ENCODE data around the gene HDAC9.

DNA sequence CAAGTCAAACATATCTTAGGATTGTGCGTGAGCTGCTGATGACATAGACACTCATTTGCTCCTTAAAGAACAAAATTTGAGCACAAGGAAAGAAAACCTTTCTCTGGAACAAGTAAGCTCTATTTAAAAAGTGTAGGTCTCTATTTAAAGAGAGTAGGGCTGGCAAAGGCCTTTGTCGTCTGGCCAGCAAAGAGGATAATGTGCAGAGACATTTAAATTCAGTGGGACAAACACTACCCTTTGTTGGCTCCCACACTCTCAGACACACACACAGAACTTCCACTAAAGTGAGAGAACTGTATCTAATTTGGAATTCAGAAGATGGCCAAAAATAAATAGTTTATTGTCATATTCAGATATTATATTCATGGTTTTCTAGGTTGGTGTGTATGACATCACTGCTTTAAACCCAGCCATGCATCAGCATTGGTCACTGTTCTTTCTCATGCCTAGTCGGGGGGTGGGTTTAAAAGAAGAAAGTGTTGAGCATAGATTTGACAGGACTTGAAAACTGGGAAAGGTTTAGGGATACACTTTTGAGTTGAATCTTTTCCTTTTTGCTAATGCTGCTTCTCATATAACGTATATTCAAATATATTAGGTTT lies 49.5 kb upstream of the HDAC9 start:
- TF ChIP-seq, protein P1, sequence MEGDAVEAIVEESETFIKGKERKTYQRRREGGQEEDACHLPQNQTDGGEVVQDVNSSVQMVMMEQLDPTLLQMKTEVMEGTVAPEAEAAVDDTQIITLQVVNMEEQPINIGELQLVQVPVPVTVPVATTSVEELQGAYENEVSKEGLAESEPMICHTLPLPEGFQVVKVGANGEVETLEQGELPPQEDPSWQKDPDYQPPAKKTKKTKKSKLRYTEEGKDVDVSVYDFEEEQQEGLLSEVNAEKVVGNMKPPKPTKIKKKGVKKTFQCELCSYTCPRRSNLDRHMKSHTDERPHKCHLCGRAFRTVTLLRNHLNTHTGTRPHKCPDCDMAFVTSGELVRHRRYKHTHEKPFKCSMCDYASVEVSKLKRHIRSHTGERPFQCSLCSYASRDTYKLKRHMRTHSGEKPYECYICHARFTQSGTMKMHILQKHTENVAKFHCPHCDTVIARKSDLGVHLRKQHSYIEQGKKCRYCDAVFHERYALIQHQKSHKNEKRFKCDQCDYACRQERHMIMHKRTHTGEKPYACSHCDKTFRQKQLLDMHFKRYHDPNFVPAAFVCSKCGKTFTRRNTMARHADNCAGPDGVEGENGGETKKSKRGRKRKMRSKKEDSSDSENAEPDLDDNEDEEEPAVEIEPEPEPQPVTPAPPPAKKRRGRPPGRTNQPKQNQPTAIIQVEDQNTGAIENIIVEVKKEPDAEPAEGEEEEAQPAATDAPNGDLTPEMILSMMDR (IDR thresholded peaks at IDR 0.05) = no peak
- TF ChIP-seq ZFX (IDR thresholded peaks at IDR 0.05; ENCODE audit: borderline replicate concordance) = no peak

Data from 22Rv1 (cell line).